ENCODE measurements around the gene MAEL. TPM values are rescaled to one million over a fixed set of nuclear protein-coding genes. Genes with fewer than 3 reads are reported as not detected.

The MAEL gene
- polyA plus RNA-seq, 3 donors: not detected

- WGBS (ENCODE audit: insufficient coverage): no CpG with 5 or more reads among the region's 2 CpGs
- peaks cover 3 to 10% of the 10 kb centered on the region in 2 donors for H3K9me3 ChIP-seq (replicated peaks in 1 of 2; ENCODE audit: control insufficient read depth in 1 of 2, insufficient read depth in 1 of 2, low read length in 2 of 2)
- H3K4me1 ChIP-seq (ENCODE audit: control insufficient read depth in 1 of 2, insufficient read depth in 2 of 2, low read length in 2 of 2): no peaks in the 10 kb centered on the region
- no peak overlapping the region for H2AFZ ChIP-seq (ENCODE audit: insufficient read depth, low read depth, low read length, poor library complexity, severe bottlenecking)
- no peak overlapping the region for H3K4me2 ChIP-seq (replicated peaks; ENCODE audit: extremely low read depth, low read length, poor library complexity, severe bottlenecking)
- TF ChIP-seq CTCF (IDR thresholded peaks at IDR 0.05): no peak
- no peaks in the 10 kb centered on the region for H3K27me3 ChIP-seq (ENCODE audit: control insufficient read depth in 2 of 2, insufficient read depth in 2 of 2, low read length in 2 of 2)
- H3K36me3 ChIP-seq (replicated peaks in 1 of 2; ENCODE audit: control insufficient read depth in 1 of 2, insufficient read depth in 2 of 2, low read length in 2 of 2): no peaks in the 10 kb centered on the region
- H3K4me3 ChIP-seq (replicated peaks in 1 of 3; ENCODE audit: low read depth in 2 of 3, low read length in 3 of 3): no peak overlapping the region
- no peaks in the 10 kb centered on the region for H3K4me1 Mint-ChIP-seq
- H3K9ac ChIP-seq (ENCODE audit: insufficient read depth, low read length, poor library complexity, severe bottlenecking): no peak overlapping the region
- H3K27ac Mint-ChIP-seq: no peak overlapping the region
- H3K27me3 Mint-ChIP-seq (ENCODE audit: low read depth in 3 of 3): no peaks in the 10 kb centered on the region
- intact Hi-C loops (cut with micrococcal nuclease): no loop called here
- DNase-seq: no peak
- H3K36me3 Mint-ChIP-seq: no peaks in the 10 kb centered on the region
- H3K79me2 ChIP-seq (ENCODE audit: insufficient read depth, low read length): no peaks in the 10 kb centered on the region
- no peaks in the 10 kb centered on the region for H4K20me1 ChIP-seq (ENCODE audit: insufficient read depth, low read length)
- peaks cover 2 to 10% (median 7%) of the 10 kb centered on the region in 7 donors for H3K9me3 Mint-ChIP-seq
- H3K27ac ChIP-seq (ENCODE audit: low read depth in 1 of 2, low read length in 2 of 2): no peak overlapping the region
- H3K4me3 Mint-ChIP-seq: no peak overlapping the region
Observed at GRCh38 chr1:167002354-167002753, 13.3 kb downstream of the MAEL start.

GRCh38 chr1:167003711-167004110 lies 14.6 kb downstream of the MAEL start:
- no peak overlapping the region for H3K4me3 ChIP-seq (replicated peaks in 1 of 3; ENCODE audit: low read depth in 2 of 3, low read length in 3 of 3)
- H3K27ac ChIP-seq (ENCODE audit: low read depth in 1 of 2, low read length in 2 of 2): no peak overlapping the region
- no peaks in the 10 kb centered on the region for H3K36me3 ChIP-seq (replicated peaks in 1 of 2; ENCODE audit: control insufficient read depth in 1 of 2, insufficient read depth in 2 of 2, low read length in 2 of 2)
- TF ChIP-seq CTCF (IDR thresholded peaks at IDR 0.05): no peak
- intact Hi-C loops (cut with micrococcal nuclease): no loop called here
- H2AFZ ChIP-seq (ENCODE audit: insufficient read depth, low read depth, low read length, poor library complexity, severe bottlenecking): no peak overlapping the region
- H3K4me2 ChIP-seq (replicated peaks; ENCODE audit: extremely low read depth, low read length, poor library complexity, severe bottlenecking): no peak overlapping the region
- no peaks in the 10 kb centered on the region for H4K20me1 ChIP-seq (ENCODE audit: insufficient read depth, low read length)
- no peaks in the 10 kb centered on the region for H3K36me3 Mint-ChIP-seq
- no peaks in the 10 kb centered on the region for H3K4me1 ChIP-seq (ENCODE audit: control insufficient read depth in 1 of 2, insufficient read depth in 2 of 2, low read length in 2 of 2)
- DNase-seq: no peak
- WGBS (ENCODE audit: insufficient coverage): no CpG with 5 or more reads among the region's 2 CpGs
- no peak overlapping the region for H3K9ac ChIP-seq (ENCODE audit: insufficient read depth, low read length, poor library complexity, severe bottlenecking)
- H3K79me2 ChIP-seq (ENCODE audit: insufficient read depth, low read length): no peaks in the 10 kb centered on the region
- no peaks in the 10 kb centered on the region for H3K27me3 ChIP-seq (ENCODE audit: control insufficient read depth in 2 of 2, insufficient read depth in 2 of 2, low read length in 2 of 2)
- H3K9me3 ChIP-seq (replicated peaks in 1 of 2; ENCODE audit: control insufficient read depth in 1 of 2, insufficient read depth in 1 of 2, low read length in 2 of 2): peaks cover 3 to 10% of the 10 kb centered on the region in 2 donors
- H3K9me3 Mint-ChIP-seq: peaks cover 2 to 10% (median 7%) of the 10 kb centered on the region in 7 donors
- no peak overlapping the region for H3K4me3 Mint-ChIP-seq
- H3K27me3 Mint-ChIP-seq (ENCODE audit: low read depth in 3 of 3): no peaks in the 10 kb centered on the region
- H3K4me1 Mint-ChIP-seq: no peaks in the 10 kb centered on the region
- H3K27ac Mint-ChIP-seq: no peak overlapping the region
